ENCODE data around the gene HCN4.

HCN4 gene

DNA sequence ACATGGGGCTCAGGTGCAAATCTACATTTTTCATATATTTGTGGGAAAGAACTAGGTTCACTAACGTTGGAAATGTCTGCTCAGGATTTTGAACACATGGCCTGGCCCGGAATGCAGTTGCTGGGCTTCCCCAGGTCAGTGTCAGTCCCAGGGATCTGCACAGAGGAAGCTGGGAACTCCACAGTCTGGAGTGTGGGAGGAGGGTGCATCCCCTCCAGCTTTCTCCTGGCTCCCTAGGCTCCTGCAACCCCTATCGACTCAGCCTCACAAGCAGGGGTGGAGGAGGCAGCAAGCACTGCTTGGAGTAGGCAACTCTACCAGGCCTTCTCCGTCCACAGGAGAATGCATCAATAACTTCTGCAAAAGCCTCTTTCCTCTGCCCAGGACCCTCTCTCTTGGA lies 30.1 kb upstream of the HCN4 start:
- no peak overlapping the region for H3K27ac ChIP-seq (ENCODE audit: low read length)
- no peaks in the 10 kb centered on the region for H4K20me1 ChIP-seq (ENCODE audit: insufficient read depth, low read length)
- no peaks in the 10 kb centered on the region for H3K79me2 ChIP-seq (ENCODE audit: low read length)
- no peaks in the 10 kb centered on the region for H3K36me3 ChIP-seq (replicated peaks; ENCODE audit: low read depth, low read length)
- no peak overlapping the region for H2AFZ ChIP-seq (ENCODE audit: low read depth, low read length)
- no peaks in the 10 kb centered on the region for H3K4me1 ChIP-seq (ENCODE audit: low read length)
- no peak overlapping the region for H3K9ac ChIP-seq (ENCODE audit: low read length)
- TF ChIP-seq, protein P1, sequence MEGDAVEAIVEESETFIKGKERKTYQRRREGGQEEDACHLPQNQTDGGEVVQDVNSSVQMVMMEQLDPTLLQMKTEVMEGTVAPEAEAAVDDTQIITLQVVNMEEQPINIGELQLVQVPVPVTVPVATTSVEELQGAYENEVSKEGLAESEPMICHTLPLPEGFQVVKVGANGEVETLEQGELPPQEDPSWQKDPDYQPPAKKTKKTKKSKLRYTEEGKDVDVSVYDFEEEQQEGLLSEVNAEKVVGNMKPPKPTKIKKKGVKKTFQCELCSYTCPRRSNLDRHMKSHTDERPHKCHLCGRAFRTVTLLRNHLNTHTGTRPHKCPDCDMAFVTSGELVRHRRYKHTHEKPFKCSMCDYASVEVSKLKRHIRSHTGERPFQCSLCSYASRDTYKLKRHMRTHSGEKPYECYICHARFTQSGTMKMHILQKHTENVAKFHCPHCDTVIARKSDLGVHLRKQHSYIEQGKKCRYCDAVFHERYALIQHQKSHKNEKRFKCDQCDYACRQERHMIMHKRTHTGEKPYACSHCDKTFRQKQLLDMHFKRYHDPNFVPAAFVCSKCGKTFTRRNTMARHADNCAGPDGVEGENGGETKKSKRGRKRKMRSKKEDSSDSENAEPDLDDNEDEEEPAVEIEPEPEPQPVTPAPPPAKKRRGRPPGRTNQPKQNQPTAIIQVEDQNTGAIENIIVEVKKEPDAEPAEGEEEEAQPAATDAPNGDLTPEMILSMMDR (IDR thresholded peaks at IDR 0.05; ENCODE audit: low read depth, low read length), result no peak
- no peak for TF ChIP-seq EZH2phosphoT487 (IDR thresholded peaks at IDR 0.05; ENCODE audit: low read depth)
- no peak overlapping the region for H3K4me2 ChIP-seq (ENCODE audit: low read length)
- peaks cover 9% of the 10 kb centered on the region for H3K27me3 ChIP-seq (ENCODE audit: low read depth, low read length)
- no peak overlapping the region for H3K4me3 ChIP-seq (ENCODE audit: low read length)
- H3K9me3 ChIP-seq (ENCODE audit: insufficient read depth, low read length), result no peaks in the 10 kb centered on the region

GRCh38 chr15:73397461-73397860 lies 28.7 kb upstream of the HCN4 start:
- TF ChIP-seq, protein P1 (IDR thresholded peaks at IDR 0.05; ENCODE audit: low read depth, low read length), result no peak
- no peak for TF ChIP-seq EZH2phosphoT487 (IDR thresholded peaks at IDR 0.05; ENCODE audit: low read depth)
- no peak overlapping the region for H3K4me2 ChIP-seq (ENCODE audit: low read length)
- no peaks in the 10 kb centered on the region for H3K4me1 ChIP-seq (ENCODE audit: low read length)
- no peaks in the 10 kb centered on the region for H4K20me1 ChIP-seq (ENCODE audit: insufficient read depth, low read length)
- H3K27ac ChIP-seq (ENCODE audit: low read length), result no peak overlapping the region
- no peak overlapping the region for H3K4me3 ChIP-seq (ENCODE audit: low read length)
- H3K27me3 ChIP-seq (ENCODE audit: low read depth, low read length), result peaks cover 10% of the 10 kb centered on the region
- no peak overlapping the region for H2AFZ ChIP-seq (ENCODE audit: low read depth, low read length)
- no peak overlapping the region for H3K9ac ChIP-seq (ENCODE audit: low read length)
- no peaks in the 10 kb centered on the region for H3K9me3 ChIP-seq (ENCODE audit: insufficient read depth, low read length)
- H3K79me2 ChIP-seq (ENCODE audit: low read length), result no peaks in the 10 kb centered on the region
- H3K36me3 ChIP-seq (replicated peaks; ENCODE audit: low read depth, low read length), result no peaks in the 10 kb centered on the region

GRCh38 chr15:73395671-73396070 lies 26.9 kb upstream of the HCN4 start:
- Histone ChIP-seq H3K9ac (ENCODE audit: low read length) (no peak overlapping the region), H2AFZ (ENCODE audit: low read depth, low read length) (no peak overlapping the region), H3K79me2 (ENCODE audit: low read length) (no peaks in the 10 kb centered on the region), H3K27ac (ENCODE audit: low read length) (no peak overlapping the region), H4K20me1 (ENCODE audit: insufficient read depth, low read length) (no peaks in the 10 kb centered on the region), H3K9me3 (ENCODE audit: insufficient read depth, low read length) (no peaks in the 10 kb centered on the region), H3K4me3 (ENCODE audit: low read length) (no peak overlapping the region), H3K4me2 (ENCODE audit: low read length) (no peak overlapping the region), H3K27me3 (ENCODE audit: low read depth, low read length) (peaks cover 25% of the 10 kb centered on the region), H3K4me1 (ENCODE audit: low read length) (no peaks in the 10 kb centered on the region), H3K36me3 (replicated peaks; ENCODE audit: low read depth, low read length) (no peaks in the 10 kb centered on the region)
- no peak for TF ChIP-seq EZH2phosphoT487 (IDR thresholded peaks at IDR 0.05; ENCODE audit: low read depth)
- TF ChIP-seq, protein P1 (IDR thresholded peaks at IDR 0.05; ENCODE audit: low read depth, low read length), result no peak

DNA sequence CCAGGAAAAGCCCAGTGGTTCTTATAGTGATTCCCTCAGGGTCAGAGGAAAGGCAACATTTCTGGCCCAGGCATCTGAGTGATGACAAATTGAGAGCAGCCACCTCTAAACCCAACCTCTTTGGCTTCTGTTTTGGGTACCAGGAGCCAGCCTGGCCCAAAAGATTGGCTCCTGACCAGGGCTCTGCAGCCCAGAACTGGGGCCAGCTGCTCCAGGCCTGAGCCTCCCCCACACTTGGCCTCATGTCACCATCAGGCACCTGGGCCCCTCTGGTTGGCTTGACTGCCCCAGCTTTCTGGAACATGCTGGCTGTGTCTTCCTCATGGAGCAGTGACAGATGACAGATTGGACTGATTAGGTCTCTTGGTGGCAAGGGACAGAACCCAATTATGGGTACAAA lies 26.0 kb upstream of the HCN4 start:
- Histone ChIP-seq H3K9ac (ENCODE audit: low read length) (no peak overlapping the region), H3K4me2 (ENCODE audit: low read length) (no peak overlapping the region), H3K4me3 (ENCODE audit: low read length) (no peak overlapping the region), H3K79me2 (ENCODE audit: low read length) (no peaks in the 10 kb centered on the region), H4K20me1 (ENCODE audit: insufficient read depth, low read length) (no peaks in the 10 kb centered on the region), H2AFZ (ENCODE audit: low read depth, low read length) (no peak overlapping the region), H3K9me3 (ENCODE audit: insufficient read depth, low read length) (no peaks in the 10 kb centered on the region), H3K4me1 (ENCODE audit: low read length) (no peaks in the 10 kb centered on the region), H3K27ac (ENCODE audit: low read length) (no peak overlapping the region), H3K36me3 (replicated peaks; ENCODE audit: low read depth, low read length) (no peaks in the 10 kb centered on the region), H3K27me3 (ENCODE audit: low read depth, low read length) (peaks cover 28% of the 10 kb centered on the region)
- TF ChIP-seq, protein P1 (IDR thresholded peaks at IDR 0.05; ENCODE audit: low read depth, low read length), result no peak
- TF ChIP-seq EZH2phosphoT487 (IDR thresholded peaks at IDR 0.05; ENCODE audit: low read depth), result no peak

All from OCI-LY3 (cell line).